Measurements from ENCODE around the gene SLC16A4. TPM values are rescaled to one million over a fixed set of nuclear protein-coding genes. Genes with fewer than 3 reads are reported as not detected.
A peak's percentile ranks its signal among the peaks of the same experiment; 100 is the strongest.

SLC16A4 gene
- total and polyA plus RNA-seq, 2 experiments from 2014 or later: 0.94 to 1.6 TPM

- Mint-ChIP-seq H3K27me3 (ENCODE audit: insufficient read depth, low read depth, poor library complexity) (peaks cover 7% of the 10 kb centered on the region), H3K9me3 (no peaks in the 10 kb centered on the region; the same call in 2 of the 3 replicates), H3K27ac (peak within 1 kb of the TSS; percentile 97), H3K4me1 (peaks cover 2% of the 10 kb centered on the region; the same call in 1 of the 3 replicates), H3K4me3 (peak within 1 kb of the TSS; percentile 99), H3K36me3 (ENCODE audit: low read depth) (peaks cover 13% of the 10 kb centered on the region)
- Histone ChIP-seq H3K36me3 (ENCODE audit: insufficient read depth) (peaks cover 25% of the 10 kb centered on the region), H3K27ac (ENCODE audit: low read depth) (peak within 1 kb of the TSS; percentile 37; the same call in 1 of the 2 replicates), H4K20me1 (replicated peaks; ENCODE audit: insufficient read depth) (0 out of 2 replicates have a peak, but pooled peaks cover 3% of the 10 kb centered on the region), H3K4me2 (peak within 1 kb of the TSS; percentile 88), H3K79me2 (replicated peaks; ENCODE audit: insufficient read depth) (peaks cover 17% of the 10 kb centered on the region), H3K27me3 (ENCODE audit: insufficient read depth) (no peaks in the 10 kb centered on the region), H3K4me3 (peak within 1 kb of the TSS; percentile 88), H3K9me2 (ENCODE audit: insufficient read depth) (no peaks in the 10 kb centered on the region), H3F3A (replicated peaks; ENCODE audit: low read depth) (no peaks in the 10 kb centered on the region), H3K4me1 (ENCODE audit: insufficient read depth) (peaks cover 5% of the 10 kb centered on the region; the same call in 1 of the 2 replicates), H2AFZ (peak within 1 kb of the TSS; percentile 97)
- DNase-seq (ENCODE audit: low spot score) (peak; percentile 92), ATAC-seq (peak; percentile 91)
- TF ChIP-seq STAT1 (IDR thresholded peaks at IDR 0.05; ENCODE audit: unreplicated experiment): no peak
- no peak for TF ChIP-seq ZNF114 (CRISPR knock-in tag; IDR thresholded peaks at IDR 0.05)
- no peak for TF ChIP-seq EZH2phosphoT487 (IDR thresholded peaks at IDR 0.05; ENCODE audit: unreplicated experiment)
- no peak for TF ChIP-seq ZNF331 (CRISPR knock-in tag; IDR thresholded peaks at IDR 0.05; ENCODE audit: low read depth)
- no peak for TF ChIP-seq CTCF (conservative IDR thresholded peaks at IDR 0.05; ENCODE audit: low read depth in 2 of 2)
- TF ChIP-seq CREB1 (CRISPR knock-in tag; IDR thresholded peaks at IDR 0.05; ENCODE audit: low read depth): peak; percentile 96
- TF ChIP-seq REST (IDR thresholded peaks at IDR 0.05; ENCODE audit: unreplicated experiment): peak; percentile 15
- no peak for TF ChIP-seq JUNB (IDR thresholded peaks at IDR 0.05; ENCODE audit: unreplicated experiment)
- TF ChIP-seq POLR2AphosphoS5 (IDR thresholded peaks at IDR 0.05; ENCODE audit: low read depth): peak; percentile 94
- no peak for TF ChIP-seq NANOG (IDR thresholded peaks at IDR 0.05; ENCODE audit: borderline replicate concordance)
- TF ChIP-seq ETS1 (IDR thresholded peaks at IDR 0.05): peak; percentile 77; the same call in 1 of the 2 replicates
- TF ChIP-seq EZH2 (IDR thresholded peaks at IDR 0.05; ENCODE audit: low read depth, unreplicated experiment): no peak
- no peak for TF ChIP-seq ZNF462 (CRISPR knock-in tag; IDR thresholded peaks at IDR 0.05)
Measured at GRCh38 chr1:110407260-110408210, 16.7 kb upstream of the SLC16A4 start, which contains the start of gene LAMTOR5. LAMTOR5 (minus strand) TSS chr1:110407694; CDS start chr1:110407620, 74 bp downstream.

Data from GM23338 (cell line).